Pulmonary artery endothelial cell (primary cell): ENCODE measurements around the gene TMED10. TPM values are rescaled to one million over a fixed set of nuclear protein-coding genes. Genes with fewer than 3 reads are reported as not detected.
"Not testable (repeated sequence)": the region's sequence is repeated elsewhere in the genome, so short reads cannot be mapped to it uniquely, and the experiment has no call there.

Experiments
- DNase-seq: peaks from one replicate; pipeline ENCODE4 v3.0.0-alpha.2; 2011; ENCODE audit warnings: low read depth, low spot score
- total RNA-seq: library from RNA; depleted of rRNA; stranded (reverse); fragments of >200 nt; gene quantifications from 2 replicates; pipeline ENCODE4 v1.2.3, GENCODE V29; 2014

The TMED10 gene
- total RNA-seq, 1 donor from 2014 or later: 278 TPM

DNA sequence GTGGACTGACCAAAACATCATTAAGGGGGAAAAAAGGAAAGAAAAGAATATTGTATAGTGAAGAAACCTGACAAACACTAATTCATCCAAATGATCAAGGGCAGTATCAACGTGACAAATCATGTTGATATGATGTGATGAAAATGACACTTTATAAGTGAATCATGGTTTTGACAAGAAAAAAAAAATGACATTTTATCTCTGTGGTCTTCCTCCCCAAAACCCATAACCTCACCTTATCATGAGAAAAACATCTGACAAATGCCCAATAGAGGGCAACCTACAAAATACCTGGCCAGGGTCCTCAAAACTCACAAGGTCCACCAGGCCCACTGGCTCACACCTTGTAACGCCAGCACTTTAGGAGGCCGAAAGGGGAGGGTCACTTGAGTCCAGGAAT lies 13.8 kb downstream of the TMED10 start:
- DNase-seq: no peak

GRCh38 chr14:75158843-75159614 lies 17.4 kb downstream of the TMED10 start:
- no peak for DNase-seq

DNA sequence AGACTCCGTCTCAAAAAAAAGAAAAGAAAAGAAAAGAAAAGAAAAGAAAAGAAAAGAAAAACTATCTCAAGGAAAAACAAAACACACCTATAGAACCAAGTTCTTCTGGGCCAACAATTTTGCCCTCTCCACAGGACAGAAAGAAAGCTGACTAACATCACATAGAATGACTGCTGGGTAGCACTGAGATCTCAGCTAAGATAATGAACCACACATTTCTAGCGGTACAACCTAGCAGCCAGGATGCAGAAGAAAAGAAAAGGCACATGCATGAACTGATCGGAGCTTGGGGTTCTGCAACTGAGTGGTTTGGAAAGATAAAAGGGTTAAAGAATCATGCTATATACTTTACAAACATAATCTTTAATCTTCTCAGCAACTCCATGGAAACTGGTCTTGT lies 19.5 kb downstream of the TMED10 start:
- DNase-seq: no peak

- DNase-seq: no peak
Observed at GRCh38 chr14:75156111-75156510, 20.3 kb downstream of the TMED10 start.

DNA sequence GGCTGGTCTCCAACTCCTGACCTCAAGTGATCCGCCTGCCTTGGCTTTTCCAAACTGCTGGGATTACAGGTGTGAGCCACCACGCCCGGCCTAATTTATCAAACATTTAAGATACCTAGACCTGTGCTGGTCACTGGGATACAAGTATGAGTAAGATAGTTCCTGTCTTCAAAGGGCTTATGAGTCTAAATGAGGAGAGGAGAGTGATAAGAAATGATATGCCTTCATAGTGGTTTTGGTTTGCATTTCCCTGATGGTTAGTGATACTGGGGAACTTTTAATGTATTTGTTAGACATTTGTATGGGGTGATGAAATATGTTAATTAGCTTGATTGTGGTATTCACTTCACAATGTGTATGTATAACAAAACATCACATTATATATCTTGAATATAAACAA lies 21.2 kb downstream of the TMED10 start:
- DNase-seq: no peak

DNA sequence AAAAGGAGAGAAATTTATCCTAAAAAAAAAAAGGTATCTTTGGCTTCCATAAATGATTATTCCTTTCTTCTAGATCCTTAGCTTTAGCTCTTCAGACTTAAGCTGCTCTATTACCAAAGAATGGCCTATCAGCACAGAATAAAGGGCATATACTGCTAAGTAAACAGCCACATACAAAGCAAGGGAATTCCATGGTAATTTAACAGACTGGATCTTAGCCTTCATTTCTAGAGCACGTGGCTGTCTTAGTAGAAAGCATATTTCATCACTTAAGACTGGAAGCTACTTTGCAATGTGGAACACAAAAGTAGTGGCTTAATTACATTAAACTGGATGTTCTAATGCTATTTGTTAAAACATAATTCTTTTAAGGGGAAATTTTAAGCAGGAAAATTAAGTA lies 23.1 kb downstream of the TMED10 start:
- DNase-seq: no peak

DNA sequence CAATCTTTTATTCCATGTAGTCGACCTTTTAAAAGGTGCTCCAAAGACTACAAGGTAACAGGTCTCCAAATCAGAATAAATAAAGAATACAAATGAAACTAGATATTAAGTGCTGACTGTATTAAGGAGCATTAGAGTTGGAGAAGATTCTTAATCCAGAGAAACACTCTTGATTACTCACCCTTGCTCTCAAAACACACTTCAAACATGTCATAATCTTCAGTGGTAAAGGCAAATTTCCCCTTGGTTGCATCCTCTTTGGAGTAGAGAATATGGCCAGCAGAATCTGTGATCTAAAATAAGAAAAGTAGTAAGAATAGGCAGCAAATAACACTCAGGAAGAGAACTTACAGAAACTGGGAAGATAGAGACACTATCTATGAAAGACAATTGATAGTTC lies 24.6 kb downstream of the TMED10 start:
- no peak for DNase-seq

- not testable (repeated sequence) for DNase-seq
Observed at GRCh38 chr14:75150637-75151036, 25.8 kb downstream of the TMED10 start.

DNA sequence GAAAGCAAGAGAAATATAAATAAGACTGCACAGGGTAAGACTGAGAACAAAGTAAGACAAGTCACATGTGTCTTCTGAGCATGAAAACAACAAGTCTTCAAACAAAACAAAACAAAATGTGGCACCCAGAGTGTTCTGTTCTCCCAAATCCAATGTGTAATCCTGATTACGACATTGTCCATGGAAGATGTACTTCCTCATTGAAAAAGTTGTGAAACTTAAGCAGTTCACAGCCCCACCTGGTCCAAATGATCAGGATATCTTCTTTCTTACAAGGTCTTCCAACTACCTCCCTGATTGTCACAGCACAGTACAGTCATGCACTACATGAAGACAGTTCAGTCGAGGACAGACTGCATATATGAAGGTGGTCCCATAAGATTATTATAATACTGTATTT lies 26.3 kb downstream of the TMED10 start:
- no peak for DNase-seq

- peak; percentile 50 for DNase-seq
Observed at GRCh38 chr14:75147423-75148071, 28.9 kb downstream of the TMED10 start.

- DNase-seq: no peak
Observed at GRCh38 chr14:75144944-75145343, 31.5 kb downstream of the TMED10 start.

DNA sequence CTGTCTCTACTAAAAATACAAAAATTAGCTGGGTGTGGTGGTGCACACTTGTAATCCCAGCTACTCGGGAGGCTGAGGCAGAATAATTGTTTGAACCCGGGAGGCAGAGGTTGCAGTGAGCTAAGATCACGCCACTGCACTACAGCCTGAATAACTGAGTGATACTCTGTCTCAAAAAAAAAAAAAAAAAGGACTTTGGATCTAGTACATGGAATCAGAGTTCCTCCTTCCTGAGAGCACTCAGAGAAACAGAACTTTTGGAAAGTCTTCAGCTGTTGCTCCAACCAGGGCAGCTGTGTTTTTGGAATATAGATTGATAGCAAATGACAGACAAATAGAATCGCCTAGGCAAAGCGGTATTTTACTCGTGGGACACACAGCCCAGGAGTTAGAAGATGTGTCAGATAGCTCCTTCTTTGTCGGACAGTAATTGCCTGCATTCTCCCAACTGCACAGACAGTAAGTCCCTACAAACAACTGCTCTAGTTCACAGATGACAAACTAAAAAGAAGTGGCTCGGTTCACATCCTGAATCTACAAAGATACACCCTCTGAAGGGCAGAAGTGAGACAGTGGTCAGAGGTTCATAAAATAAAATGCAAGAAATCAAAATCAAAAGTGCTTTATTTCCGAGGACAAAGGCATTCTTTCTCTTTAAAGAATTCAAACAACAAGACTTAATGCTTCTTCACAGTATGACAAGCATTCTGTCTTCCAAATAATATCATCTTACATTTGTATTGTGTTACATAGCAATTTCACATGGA lies 32.5 kb downstream of the TMED10 start:
- DNase-seq: no peak

GRCh38 chr14:75142494-75142893 lies 33.9 kb downstream of the TMED10 start:
- no peak for DNase-seq

- DNase-seq: no peak
Observed at GRCh38 chr14:75141967-75142366, 34.4 kb downstream of the TMED10 start.

DNA sequence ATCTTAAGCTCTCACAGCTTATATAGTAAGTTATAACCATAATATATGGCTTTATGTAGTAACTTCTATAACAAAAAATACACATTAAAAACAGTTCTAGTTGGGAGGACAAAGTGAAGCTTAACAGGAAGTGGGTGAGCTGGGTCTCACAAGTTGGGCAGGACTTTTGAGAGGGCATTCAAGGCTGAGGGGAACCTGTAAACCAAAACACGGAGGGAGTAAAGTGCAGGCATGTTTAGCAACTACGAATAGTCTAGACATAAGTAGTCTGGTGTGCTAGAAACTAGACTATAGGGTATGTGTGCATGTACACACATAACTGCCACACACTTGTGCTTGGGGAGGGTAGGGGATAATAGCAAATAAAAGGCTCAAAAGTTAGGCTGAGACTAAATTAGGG lies 35.4 kb downstream of the TMED10 start:
- DNase-seq: no peak

DNA sequence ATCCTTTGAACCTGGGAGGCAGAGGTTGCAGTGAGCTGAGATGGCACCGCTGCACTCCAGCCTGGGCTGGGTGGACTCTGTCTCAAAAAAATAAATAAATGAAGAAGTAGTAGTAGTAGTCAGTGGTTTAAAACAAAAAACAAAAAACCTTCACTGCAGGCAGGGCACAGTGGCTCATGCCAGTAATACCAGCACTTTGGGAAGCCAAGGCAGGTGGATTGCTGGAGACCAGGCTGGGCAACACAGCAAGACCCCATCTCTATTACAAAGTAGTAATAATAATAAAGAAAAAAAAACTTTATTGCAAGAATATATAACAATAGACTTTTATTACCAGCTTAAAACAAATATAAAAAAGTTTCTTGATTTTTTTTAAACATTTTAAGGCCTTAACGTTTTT lies 35.8 kb downstream of the TMED10 start:
- no peak for DNase-seq

DNA sequence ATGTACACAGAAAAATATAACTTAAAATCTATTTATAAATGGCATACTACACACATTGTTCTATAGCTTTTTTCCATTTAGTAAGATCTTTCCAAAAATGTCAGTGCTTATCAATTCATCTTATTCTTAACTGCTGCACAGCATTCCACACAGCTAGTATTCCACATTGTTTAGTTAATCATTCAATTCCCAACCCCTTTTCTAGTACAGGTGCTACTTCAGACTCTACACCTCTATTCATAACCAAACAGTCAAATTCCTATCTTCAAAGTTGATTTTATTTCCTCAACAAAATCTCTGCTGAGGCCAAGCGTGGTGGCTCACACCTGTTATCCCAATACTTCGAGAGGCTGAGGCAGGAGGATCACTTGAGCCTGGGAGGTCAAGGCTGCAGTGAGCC lies 37.2 kb downstream of the TMED10 start:
- DNase-seq: no peak

- DNase-seq: no peak
Observed at GRCh38 chr14:75138492-75138891, 37.9 kb downstream of the TMED10 start.

- DNase-seq: no peak
Observed at GRCh38 chr14:75134644-75135043, 41.8 kb downstream of the TMED10 start.

DNA sequence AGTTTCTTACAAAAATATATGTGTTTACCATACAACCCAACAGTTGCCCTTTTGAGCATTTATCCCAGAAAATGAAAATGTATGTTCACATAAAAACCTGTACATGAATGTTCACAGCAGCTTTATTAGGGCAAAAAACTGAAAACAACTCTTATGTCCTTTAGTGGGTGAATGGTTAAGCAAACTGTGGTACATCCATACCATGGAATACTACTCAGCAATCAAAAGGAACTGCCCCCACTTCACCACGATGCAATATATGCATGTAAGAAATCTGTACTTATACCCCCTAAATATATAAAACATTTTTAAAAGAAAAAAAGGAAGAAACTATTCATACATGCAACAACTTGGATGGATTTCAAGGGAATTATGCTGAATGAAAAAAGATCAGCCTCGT lies 42.8 kb downstream of the TMED10 start:
- DNase-seq: no peak

DNA sequence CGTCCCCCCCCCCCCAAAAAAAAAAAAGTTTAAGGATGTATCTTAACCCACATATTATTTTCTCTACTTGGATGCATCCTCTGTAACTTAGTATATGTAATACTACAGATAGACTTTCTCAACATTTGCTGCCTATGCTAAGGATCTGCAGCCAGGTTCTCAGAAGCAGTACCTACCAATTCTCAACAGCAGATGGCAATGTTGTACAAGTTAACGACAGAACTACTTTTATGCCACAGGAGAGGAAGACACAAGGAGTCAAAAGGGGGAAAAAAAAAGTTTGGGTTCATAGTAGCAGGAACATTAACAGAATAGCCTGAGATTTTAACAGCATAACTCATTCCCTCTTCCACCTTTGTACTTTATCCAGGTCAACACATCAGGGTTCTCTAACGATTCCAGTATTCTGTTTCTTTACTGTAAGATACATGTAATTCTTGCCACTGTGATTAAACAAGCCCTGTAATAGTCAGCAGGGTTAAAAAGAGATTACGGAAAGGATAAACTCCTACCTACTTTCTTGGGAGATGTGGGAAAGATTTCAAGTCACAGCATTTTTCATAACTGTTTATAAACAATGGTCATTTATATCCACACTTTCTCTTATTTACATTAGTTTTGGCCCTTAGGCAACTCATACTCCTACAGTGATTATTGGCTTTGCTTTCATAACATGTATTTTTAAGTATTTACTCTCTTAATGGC lies 43.9 kb downstream of the TMED10 start:
- DNase-seq: no peak

DNA sequence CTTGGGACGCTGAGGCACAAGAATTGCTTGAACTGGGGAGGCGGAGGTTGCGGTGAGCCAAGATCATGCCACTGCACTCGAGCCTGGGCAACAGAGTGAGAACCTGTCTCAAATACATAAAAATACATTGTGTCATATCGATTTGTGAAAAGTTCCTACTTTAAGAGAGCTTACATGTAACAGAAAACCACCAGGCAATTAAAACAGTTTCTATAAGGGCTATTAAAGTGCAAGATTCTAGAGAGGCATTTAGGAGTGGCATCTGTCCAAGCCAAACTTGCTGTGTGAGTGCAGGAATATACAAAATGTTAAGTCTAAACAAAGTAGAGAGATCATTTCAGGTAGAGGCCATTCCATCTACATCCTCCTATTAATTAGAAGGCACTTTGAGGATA lies 47.8 kb downstream of the TMED10 start:
- DNase-seq: no peak
